AG04450 (cell line): Measurements from ENCODE around the gene KCNN3. TPM values are rescaled to one million over a fixed set of nuclear protein-coding genes. Genes with fewer than 3 reads are reported as not detected.

Experiments
- CTCF ChIA-PET: fragments of 300-600, 350-600 bp; formaldehyde crosslinking; extraction: SDS; loops from one replicate; lab custom pipeline; 2022; ENCODE audit warnings: antibody characterized with exemption, inconsistent platforms; lab: Charles Lee
- POLR2A ChIA-PET: fragments of 350-600 bp; formaldehyde crosslinking; extraction: SDS; loops from one replicate; lab custom pipeline; 2021; ENCODE audit warnings: antibody characterized with exemption, inconsistent platforms; lab: Yijun Ruan, JAX
- DNase-seq: peaks from one replicate; pipeline ENCODE4 v3.0.0-alpha.2; 2011; ENCODE audit warnings: low read depth, low spot score
- H3K27ac ChIP-seq: one replicate; pipeline ENCODE4 v1.5.1; 2012; ENCODE audit warnings: low read depth, low read length, control low read depth
- H3K27me3 ChIP-seq: one replicate; pipeline ENCODE4 v1.6.0; 2012; ENCODE audit warnings: low read length; ENCODE audit not compliant: control insufficient read depth, insufficient read depth
- H3K4me3 ChIP-seq: 2 replicates; pipeline ENCODE4 v1.5.1; 2011; ENCODE audit warnings: mild to moderate bottlenecking, low read depth, low read length, control low read depth
- H3K9me3 ChIP-seq: 2 replicates; pipeline ENCODE4 v1.5.1; 2012; ENCODE audit warnings: low read length; ENCODE audit not compliant: control insufficient read depth, insufficient read depth
- CTCF ChIP-seq: IDR thresholded peaks from 2 replicates; pipeline ENCODE4 v1.5.1; 2011; ENCODE audit warnings: low read depth, low read length, control low read depth, inconsistent platforms
- polyA plus RNA-seq: library from polyadenylated mRNA; depleted of rRNA; stranded (reverse); fragments of >200 nt; gene quantifications from 2 replicates; pipeline ENCODE4 v1.2.3, GENCODE V29; 2011

The KCNN3 gene
- polyA plus RNA-seq, 1 experiment: 0.09 TPM

DNA sequence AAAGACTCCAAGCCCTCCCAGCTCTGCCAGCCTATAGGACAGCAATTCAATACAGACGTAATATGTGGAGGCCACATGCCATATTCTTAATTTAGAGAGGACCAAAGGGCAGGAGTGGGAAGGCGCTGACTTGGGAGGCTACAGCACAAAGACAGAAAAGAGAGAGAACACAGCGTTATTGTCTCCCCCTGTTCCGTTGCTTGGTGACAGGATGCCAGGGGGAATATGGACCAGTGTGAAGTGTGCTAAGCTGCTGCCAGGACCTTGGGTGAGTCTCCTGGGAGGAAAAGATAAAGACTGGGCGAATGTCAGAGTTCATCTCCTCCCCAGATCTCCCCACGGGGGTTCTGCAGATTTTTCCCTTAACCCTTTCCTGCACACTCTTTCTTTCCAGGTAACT lies 160.0 kb downstream of the KCNN3 start:
- no peak for DNase-seq
- no peak for TF ChIP-seq CTCF
- H3K9me3 ChIP-seq: peaks cover 4% of the 10 kb centered on the region; the same call in 1 of the 2 replicates
- ChIA-PET CTCF (interaction anchor here (0.6 kb wide), 1 partner anchor 384 kb away, joined by 3 read pairs; no protein-coding TSS in a partner anchor), POLR2A (no interaction called here)
- H3K27ac ChIP-seq: no peak overlapping the region
- H3K27me3 ChIP-seq: peaks cover 29% of the 10 kb centered on the region
- no peak overlapping the region for H3K4me3 ChIP-seq

DNA sequence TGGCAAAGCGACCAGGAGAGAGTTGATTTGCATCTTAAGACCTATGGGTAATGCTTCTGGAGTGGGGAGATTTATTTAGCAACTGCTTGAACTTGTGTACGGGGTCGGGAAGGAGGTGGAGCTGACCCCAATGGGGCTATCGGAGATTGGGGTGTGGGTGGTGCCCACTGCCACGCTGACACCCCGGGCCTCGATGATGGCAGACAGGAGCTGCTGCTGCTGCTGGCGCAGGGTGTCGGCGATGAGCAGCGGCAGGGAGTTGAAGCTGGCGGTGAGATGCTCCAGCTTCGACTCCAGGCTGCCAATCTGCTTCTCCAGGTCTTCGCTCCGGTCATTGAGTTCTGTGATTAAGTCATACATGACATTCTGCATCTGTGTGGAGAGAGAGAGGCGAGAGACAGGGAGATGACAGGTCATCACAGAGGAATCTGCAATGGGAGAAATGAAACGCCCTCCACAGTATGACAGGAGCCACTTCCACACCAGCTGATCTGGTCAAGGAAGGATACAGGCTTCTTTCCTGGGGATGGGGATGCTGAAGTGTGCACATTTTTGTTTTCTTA lies 162.1 kb downstream of the KCNN3 start:
- no peaks in the 10 kb centered on the region for H3K9me3 ChIP-seq
- DNase-seq: no peak
- POLR2A ChIA-PET: interaction anchor here (0.6 kb wide), 1 partner anchor 14 kb away, joined by 3 read pairs; no protein-coding TSS in a partner anchor
- CTCF ChIA-PET: interaction anchor here (0.6 kb wide), 1 partner anchor 112 kb away, joined by 3 read pairs; no protein-coding TSS in a partner anchor
- H3K27ac ChIP-seq: no peak overlapping the region
- peaks cover 29% of the 10 kb centered on the region for H3K27me3 ChIP-seq
- no peak overlapping the region for H3K4me3 ChIP-seq
- TF ChIP-seq CTCF: no peak

- TF ChIP-seq CTCF: no peak
- ChIA-PET POLR2A (no interaction called here), CTCF (no interaction called here)
Measured at GRCh38 chr1:154706851-154707250, 163.2 kb downstream of the KCNN3 start.

DNA sequence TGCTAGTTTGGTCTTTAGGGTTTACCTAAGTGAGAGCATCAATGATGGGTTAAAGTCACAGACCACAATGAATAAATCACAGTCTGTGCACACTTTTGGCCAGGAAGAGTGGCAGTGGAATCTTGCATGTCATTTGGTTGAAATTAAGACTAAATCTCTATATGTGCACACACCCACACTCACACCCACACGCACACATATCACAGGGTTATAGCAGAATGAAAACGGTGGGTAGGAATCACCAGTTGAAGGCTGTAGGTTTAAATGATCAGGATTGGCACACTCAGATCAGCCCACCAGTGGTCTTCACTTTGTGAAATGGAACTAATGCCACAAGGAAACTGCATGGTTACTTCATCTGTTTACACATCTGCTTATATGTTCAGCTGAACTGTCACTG lies 164.5 kb downstream of the KCNN3 start:
- DNase-seq: no peak
- peaks cover 23% of the 10 kb centered on the region for H3K27me3 ChIP-seq
- no peak overlapping the region for H3K4me3 ChIP-seq
- no peak for TF ChIP-seq CTCF
- no peak overlapping the region for H3K27ac ChIP-seq
- H3K9me3 ChIP-seq: no peaks in the 10 kb centered on the region
- CTCF ChIA-PET: no interaction called here
- POLR2A ChIA-PET: no interaction called here

More at GRCh38 chr1:154706851-154707250, 163.2 kb downstream of the KCNN3 start:
- no peak for DNase-seq
- Histone ChIP-seq H3K4me3 (no peak overlapping the region), H3K27ac (no peak overlapping the region), H3K9me3 (no peaks in the 10 kb centered on the region), H3K27me3 (peaks cover 23% of the 10 kb centered on the region)

DNA sequence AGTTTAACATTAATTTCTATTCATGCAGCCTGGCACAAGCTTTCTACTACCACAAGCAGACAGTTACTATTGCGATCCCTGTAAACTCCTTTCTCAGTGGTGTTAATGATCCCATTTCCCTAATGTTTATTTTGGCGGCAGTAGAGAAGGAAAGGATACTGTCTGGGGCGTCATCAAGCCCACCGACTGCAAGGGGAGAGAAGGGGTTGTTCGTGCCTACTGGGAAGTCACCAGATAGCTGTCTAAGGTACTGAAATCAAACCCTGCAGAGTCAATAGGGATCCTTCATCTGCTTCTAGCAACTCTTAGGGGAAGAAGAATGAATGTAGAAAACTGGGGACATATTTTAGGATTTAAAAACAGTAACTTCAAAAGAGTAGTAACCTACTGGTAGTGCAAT lies 166.9 kb downstream of the KCNN3 start:
- peaks cover 15% of the 10 kb centered on the region for H3K27me3 ChIP-seq
- no peak for DNase-seq
- ChIA-PET POLR2A (no interaction called here), CTCF (no interaction called here)
- H3K9me3 ChIP-seq: no peaks in the 10 kb centered on the region
- H3K27ac ChIP-seq: no peak overlapping the region
- no peak overlapping the region for H3K4me3 ChIP-seq
- no peak for TF ChIP-seq CTCF
